HL-60 (cell line): ENCODE data around the gene CHCHD3.

ENCODE experiments used
- POLR2AphosphoS5 ChIP-seq: IDR thresholded peaks from 2 replicates; pipeline ENCODE4 v1.6.1; 2012; ENCODE audit warnings: low read depth
- TF ChIP-seq, protein P1 (sequence below): IDR thresholded peaks from one replicate; pipeline ENCODE4 v1.5.1; 2011; ENCODE audit warnings: low read length, control low read depth, inconsistent platforms; ENCODE audit not compliant: insufficient read depth
- TF ChIP-seq, protein P2 (sequence below): IDR thresholded peaks from 2 replicates; pipeline ENCODE4 v1.6.1; 2012; ENCODE audit warnings: low read depth; ENCODE audit not compliant: insufficient replicate concordance

DNA sequence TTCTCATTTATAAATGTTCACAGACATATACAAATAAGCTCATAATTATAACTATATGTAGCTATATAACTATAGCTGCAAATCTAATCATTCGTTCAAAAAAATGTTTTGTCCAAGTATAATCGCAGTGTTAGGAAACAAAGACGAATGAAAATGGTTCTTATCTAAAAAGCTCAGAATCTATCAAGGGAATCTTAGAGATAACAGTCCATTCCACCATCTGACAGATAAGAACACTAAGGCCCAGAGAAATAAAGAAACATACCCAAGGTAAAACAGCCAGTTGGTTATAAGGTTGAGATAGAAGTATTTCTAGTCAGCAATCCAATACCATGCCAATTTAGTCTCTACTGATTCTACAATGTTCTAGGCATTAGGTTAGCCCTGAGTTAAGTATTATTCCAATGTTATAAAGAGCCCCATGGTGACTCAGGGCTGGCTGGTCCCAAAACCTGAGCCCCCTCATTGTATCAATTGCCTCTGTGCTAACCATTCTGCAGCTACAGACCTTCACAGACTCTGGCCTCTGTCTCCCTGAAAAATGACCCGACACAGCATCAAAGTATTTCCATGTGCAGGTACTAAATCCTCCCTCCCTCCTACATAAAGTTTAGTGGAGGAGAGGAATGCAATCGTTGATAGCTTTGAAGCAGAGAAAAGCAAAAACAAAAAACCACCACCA lies 30.0 kb downstream of the CHCHD3 start:
- TF ChIP-seq, protein P1, sequence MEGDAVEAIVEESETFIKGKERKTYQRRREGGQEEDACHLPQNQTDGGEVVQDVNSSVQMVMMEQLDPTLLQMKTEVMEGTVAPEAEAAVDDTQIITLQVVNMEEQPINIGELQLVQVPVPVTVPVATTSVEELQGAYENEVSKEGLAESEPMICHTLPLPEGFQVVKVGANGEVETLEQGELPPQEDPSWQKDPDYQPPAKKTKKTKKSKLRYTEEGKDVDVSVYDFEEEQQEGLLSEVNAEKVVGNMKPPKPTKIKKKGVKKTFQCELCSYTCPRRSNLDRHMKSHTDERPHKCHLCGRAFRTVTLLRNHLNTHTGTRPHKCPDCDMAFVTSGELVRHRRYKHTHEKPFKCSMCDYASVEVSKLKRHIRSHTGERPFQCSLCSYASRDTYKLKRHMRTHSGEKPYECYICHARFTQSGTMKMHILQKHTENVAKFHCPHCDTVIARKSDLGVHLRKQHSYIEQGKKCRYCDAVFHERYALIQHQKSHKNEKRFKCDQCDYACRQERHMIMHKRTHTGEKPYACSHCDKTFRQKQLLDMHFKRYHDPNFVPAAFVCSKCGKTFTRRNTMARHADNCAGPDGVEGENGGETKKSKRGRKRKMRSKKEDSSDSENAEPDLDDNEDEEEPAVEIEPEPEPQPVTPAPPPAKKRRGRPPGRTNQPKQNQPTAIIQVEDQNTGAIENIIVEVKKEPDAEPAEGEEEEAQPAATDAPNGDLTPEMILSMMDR, result no peak
- TF ChIP-seq, protein P2, sequence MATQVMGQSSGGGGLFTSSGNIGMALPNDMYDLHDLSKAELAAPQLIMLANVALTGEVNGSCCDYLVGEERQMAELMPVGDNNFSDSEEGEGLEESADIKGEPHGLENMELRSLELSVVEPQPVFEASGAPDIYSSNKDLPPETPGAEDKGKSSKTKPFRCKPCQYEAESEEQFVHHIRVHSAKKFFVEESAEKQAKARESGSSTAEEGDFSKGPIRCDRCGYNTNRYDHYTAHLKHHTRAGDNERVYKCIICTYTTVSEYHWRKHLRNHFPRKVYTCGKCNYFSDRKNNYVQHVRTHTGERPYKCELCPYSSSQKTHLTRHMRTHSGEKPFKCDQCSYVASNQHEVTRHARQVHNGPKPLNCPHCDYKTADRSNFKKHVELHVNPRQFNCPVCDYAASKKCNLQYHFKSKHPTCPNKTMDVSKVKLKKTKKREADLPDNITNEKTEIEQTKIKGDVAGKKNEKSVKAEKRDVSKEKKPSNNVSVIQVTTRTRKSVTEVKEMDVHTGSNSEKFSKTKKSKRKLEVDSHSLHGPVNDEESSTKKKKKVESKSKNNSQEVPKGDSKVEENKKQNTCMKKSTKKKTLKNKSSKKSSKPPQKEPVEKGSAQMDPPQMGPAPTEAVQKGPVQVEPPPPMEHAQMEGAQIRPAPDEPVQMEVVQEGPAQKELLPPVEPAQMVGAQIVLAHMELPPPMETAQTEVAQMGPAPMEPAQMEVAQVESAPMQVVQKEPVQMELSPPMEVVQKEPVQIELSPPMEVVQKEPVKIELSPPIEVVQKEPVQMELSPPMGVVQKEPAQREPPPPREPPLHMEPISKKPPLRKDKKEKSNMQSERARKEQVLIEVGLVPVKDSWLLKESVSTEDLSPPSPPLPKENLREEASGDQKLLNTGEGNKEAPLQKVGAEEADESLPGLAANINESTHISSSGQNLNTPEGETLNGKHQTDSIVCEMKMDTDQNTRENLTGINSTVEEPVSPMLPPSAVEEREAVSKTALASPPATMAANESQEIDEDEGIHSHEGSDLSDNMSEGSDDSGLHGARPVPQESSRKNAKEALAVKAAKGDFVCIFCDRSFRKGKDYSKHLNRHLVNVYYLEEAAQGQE, result no peak
- no peak for TF ChIP-seq POLR2AphosphoS5
